HG03565 (cell line): ENCODE results near the gene CLK2.
A peak's percentile ranks its signal among the peaks of the same experiment; 100 is the strongest.

ENCODE experiments used
- ATAC-seq: cut with Tn5 transposase; IDR thresholded peaks from one replicate; pipeline ENCODE4 v1.9.1; 2021; ENCODE audit warnings: mild to moderate bottlenecking, moderate library complexity; ENCODE audit not compliant: unreplicated experiment

The CLK2 gene

DNA sequence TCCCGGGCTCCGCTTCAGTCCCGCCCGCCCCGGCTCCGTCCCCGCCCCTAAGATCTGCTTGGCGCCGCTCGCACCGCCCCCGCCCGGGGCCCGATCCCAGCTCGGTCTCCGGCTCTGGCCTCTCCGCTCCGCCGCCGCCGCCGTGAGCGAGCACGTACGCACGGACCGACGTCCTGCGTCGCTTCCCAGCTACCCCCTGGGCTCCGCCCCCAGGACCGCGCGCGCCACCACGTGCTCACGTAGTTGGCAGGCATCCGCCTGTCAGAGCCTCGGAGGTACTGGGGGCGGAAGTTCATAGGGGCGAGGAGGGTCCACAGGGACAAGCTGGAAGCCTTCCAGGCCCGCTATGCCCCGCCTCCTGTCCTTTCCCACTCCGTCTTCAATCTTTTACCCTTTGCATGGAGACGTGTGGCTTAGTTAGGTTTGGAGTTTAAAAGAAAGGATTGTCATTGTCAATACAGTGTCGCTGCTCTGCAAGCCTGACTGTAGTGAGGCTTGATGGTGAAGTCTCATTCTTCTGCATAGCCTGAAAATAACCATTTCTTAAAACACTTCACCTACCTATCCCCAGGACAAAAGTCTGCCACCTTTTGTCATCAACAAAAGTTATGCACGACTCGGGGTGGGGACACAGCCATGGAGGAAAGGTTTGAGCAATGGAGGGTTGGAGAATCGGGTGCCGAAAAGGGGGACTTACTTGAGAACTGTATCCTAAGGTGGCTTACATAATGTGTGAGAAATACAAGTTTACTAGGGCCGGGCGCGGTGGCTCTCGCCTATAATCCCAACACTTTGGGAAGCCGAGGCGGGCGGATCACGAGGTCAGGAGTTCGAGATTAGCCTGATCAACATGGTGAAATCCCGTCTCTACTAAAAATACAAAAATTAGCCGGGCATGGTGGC is at the start of gene CLK2:
Gene CLK2 (minus strand): TSS at position 162 of the 903 bp plus-strand sequence. CDS start 2,527 bp downstream, outside the sequence.
- peak; percentile 73 for ATAC-seq

DNA sequence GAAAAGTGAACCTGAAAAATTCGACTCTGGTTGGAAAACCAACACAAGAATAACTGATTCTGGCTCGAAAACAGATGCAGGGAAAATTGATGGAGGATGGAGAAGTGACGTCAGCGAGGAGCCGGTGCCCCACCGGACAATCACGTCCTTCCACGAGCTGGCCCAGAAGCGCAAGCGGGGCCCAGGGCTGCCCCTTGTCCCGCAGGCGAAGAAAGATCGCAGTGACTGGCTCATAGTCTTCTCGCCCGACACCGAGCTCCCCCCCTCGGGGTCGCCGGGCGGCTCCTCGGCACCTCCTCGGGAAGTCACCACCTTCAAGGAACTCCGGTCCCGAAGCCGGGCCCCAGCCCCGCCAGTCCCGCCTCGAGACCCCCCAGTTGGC is 49.3 kb upstream of the CLK2 start:
- no peak for ATAC-seq

DNA sequence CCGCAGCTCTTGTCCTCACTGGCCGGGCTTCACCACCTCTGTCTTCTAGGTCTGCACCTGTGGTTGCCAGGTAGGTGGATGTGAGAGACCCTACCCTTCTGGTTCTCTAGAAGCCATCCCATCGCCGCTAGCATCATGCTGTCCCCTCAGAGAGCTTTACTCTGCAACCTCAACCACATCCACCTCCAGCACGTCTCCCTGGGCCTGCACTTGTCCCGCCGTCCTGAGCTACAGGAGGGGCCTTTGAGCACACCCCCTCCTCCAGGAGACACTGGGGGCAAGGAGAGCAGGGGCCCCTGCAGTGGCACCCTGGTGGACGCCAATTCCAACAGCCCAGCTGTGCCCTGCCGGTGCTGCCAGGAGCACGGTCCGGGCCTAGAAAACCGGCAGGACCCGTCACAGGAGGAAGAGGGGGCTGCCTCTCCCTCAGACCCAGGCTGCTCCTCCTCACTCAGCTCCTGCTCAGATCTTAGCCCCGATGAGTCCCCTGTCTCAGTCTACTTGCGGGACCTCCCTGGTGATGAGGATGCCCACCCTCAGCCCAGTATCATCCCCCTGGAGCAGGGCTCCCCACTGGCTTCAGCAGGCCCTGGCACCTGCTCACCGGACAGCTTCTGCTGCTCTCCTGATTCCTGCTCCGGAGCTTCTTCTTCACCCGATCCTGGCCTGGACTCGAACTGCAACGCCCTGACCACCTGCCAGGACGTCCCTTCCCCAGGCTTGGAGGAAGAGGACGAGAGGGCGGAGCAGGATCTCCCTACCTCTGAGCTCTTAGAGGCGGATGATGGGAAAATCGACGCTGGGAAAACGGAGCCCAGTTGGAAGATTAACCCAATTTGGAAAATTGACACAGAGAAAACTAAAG is 48.6 kb upstream of the CLK2 start:
- no peak for ATAC-seq

- no peak for ATAC-seq
Measured at GRCh38 chr1:155320661-155321617, 47.6 kb upstream of the CLK2 start, which contains the start of gene RUSC1. RUSC1 (plus strand) TSS chr1:155320894; CDS start chr1:155321774, 880 bp downstream.

GRCh38 chr1:155320252-155320651 is 46.9 kb upstream of the CLK2 start:
- no peak for ATAC-seq

- ATAC-seq: no peak
Measured at GRCh38 chr1:155319536-155319935, 46.2 kb upstream of the CLK2 start.

DNA sequence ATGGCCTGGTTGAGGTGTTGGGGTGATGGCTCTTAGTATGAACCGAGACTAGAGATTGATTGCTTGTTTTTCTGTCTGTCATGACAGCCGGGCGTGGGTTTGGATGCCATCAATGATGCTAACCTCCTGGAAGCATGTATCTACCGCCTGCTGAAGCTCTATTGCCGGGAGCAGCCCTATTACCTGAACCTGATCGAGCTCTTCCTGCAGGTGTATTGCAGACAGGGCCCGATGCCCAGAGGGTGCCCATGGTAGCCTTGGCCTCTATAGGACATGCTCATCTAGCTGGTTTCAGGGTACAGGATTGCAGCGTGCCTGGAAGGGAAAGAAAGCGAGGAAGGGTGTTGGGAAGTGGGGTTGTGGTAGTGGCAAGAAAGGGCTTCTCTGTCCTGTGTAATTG is 44.8 kb upstream of the CLK2 start:
- no peak for ATAC-seq

DNA sequence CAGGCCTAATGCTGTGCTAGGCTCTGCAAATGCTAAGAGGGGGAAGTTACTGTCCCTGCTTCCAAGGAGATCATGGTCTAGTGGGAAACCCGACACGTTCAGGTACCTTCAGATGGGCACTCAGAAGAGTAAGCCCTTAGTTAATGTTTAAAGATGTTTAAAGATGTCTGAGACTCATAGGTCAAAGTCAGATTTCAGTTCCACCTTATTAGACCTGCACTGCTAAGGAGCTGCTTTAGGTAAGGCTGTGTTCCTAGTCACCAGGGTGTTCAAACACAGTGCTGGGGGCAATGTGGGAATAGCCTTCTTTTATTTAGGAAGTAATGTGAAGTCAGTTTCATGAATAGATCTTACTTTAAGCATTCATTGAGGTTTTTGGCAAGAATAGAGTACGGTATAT is 43.6 kb upstream of the CLK2 start:
- no peak for ATAC-seq

DNA sequence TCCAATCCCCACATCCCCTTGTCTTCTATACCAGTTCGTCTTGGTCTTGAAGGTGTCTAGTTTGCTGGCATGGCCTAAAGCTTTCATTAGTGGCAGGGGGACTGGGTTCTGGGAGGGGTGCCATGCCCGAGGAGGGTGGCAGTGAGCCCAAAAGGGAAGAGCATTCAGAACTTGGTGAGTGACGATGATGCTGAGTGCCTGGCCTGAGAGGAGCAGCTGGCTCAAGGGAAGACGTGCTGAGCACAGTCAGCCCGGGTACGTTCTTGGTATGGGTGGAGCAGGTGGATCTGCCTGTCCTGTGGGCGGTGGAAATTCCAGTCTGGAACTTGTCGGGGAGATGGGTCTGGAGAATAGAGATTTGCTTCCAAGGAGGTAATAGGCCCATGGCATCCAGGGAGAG is 40.0 kb upstream of the CLK2 start:
- ATAC-seq: no peak

- ATAC-seq: no peak
Measured at GRCh38 chr1:155309423-155310021, 36.2 kb upstream of the CLK2 start.

GRCh38 chr1:155308493-155309422 is 35.5 kb upstream of the CLK2 start, which contains the start of gene FDPS:
FDPS (plus strand) TSS chr1:155308866; CDS start chr1:155309790, 924 bp downstream.
- ATAC-seq: peak; percentile 93

- ATAC-seq: no peak
Measured at GRCh38 chr1:155307247-155307740, 34.0 kb upstream of the CLK2 start.

DNA sequence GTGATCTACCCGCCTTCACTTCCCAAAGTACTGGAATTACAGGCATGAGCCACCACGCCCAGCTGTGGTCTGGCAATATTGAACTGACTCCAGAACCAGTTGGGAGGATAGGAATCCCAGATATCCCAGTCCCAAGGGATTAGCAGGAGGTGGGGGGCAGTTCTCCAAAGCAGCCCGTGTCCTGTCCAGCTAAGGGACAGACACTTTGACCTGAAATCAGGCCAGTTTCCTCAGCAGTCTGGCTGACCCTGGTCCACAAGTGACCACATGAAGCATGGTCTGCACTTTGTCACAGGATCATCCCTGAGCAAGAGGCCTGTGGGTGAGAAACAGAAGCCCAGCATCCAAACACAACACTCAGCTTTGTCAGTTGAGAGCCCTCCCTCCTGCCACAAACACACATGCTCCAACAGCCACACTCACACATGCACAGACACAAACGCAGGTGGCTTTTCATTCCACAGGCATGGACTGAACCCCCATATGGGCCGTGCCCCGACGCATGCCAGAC is 32.6 kb upstream of the CLK2 start:
- ATAC-seq: no peak

- ATAC-seq: no peak
Measured at GRCh38 chr1:155304558-155305063, 31.3 kb upstream of the CLK2 start.

GRCh38 chr1:155301342-155301841 is 28.1 kb upstream of the CLK2 start, which contains the start of gene PKLR:
PKLR (minus strand) TSS chr1:155301438; CDS start chr1:155301395, 43 bp downstream.
- ATAC-seq: no peak

GRCh38 chr1:155300553-155301329 is 27.4 kb upstream of the CLK2 start:
- no peak for ATAC-seq

DNA sequence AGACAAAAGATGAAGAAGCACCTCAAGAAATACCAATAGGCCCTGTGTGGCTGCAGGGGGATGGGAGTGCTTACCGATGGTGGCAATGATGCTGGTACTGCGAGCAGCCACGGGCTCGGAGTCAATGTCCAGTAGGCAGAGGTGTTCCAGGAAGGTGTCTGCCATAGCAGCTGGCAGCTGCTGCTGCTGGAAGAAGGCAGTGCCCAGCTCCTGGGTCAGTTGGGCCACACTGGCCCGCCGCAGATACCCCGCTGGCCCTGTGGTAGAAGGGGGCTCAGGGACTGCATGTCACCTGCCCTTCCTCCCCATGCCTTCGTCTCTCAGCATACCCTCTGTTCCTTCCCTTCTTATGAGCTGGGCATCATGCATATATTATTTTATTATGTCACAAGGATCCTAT is 26.7 kb upstream of the CLK2 start:
- no peak for ATAC-seq
